Measurements from ENCODE around the gene OPN1MW.
"Not testable (repeated sequence)": the region's sequence is repeated elsewhere in the genome, so short reads cannot be mapped to it uniquely, and the experiment has no call there.

GRCh38 chrX:154196466-154196865 lies 14.1 kb downstream of the OPN1MW start:
- not testable (repeated sequence) for TF ChIP-seq CTCF (conservative IDR thresholded peaks at IDR 0.05; ENCODE audit: low read length); EZH2phosphoT487 (IDR thresholded peaks at IDR 0.05; ENCODE audit: borderline replicate concordance, low read depth, low read length)
